HepG2 (cell line): ENCODE measurements around the gene RESP18. TPM values are rescaled to one million over a fixed set of nuclear protein-coding genes. Genes with fewer than 3 reads are reported as not detected.

ENCODE experiments used
- ATF3 ChIP-seq: sonication (generic); formaldehyde crosslinking; IDR thresholded peaks from 2 replicates; pipeline ENCODE4 v1.4.0; 2020; ENCODE audit warnings: missing genetic modification reagents
- ATF7-NPFF ChIP-seq: sonication (generic); formaldehyde crosslinking; IDR thresholded peaks from 2 replicates; pipeline ENCODE4 v1.8.1; 2023; ENCODE audit warnings: mild to moderate bottlenecking, low read depth, missing genetic modification reagents, moderate library complexity
- ETS1 ChIP-seq: sonication (generic); formaldehyde crosslinking; IDR thresholded peaks from 2 replicates; pipeline ENCODE4 v1.4.0; 2020; ENCODE audit warnings: missing genetic modification reagents
- GABPB1 ChIP-seq: IDR thresholded peaks from 2 replicates; pipeline ENCODE4 v1.6.1; 2016; ENCODE audit warnings: mild to moderate bottlenecking, missing genetic modification reagents, moderate library complexity, missing compliant biosample characterization
- IRF1 ChIP-seq: sonication (generic); formaldehyde crosslinking; IDR thresholded peaks from 2 replicates; pipeline ENCODE4 v1.4.0; 2020; ENCODE audit warnings: low read depth, mild to moderate bottlenecking, missing genetic modification reagents
- KAT8 ChIP-seq: IDR thresholded peaks from 2 replicates; pipeline ENCODE4 v1.6.1; 2016; ENCODE audit warnings: missing genetic modification reagents, missing compliant biosample characterization
- MATR3 ChIP-seq: sonication (generic); formaldehyde crosslinking; IDR thresholded peaks from 2 replicates; pipeline ENCODE4 v1.4.0; 2020; ENCODE audit warnings: missing genetic modification reagents
- NONO ChIP-seq, 2 experiments: fragments of 450-650 bp in 1 of 2; sonication (generic) in 1 of 2; formaldehyde crosslinking in 1 of 2; IDR thresholded peaks in 1 of 2; conservative IDR thresholded peaks in 1 of 2; 2 replicates each; pipeline versions ENCODE4 v1.6.1 to v1.8.0; 2017 to 2022; ENCODE audit warnings: mild to moderate bottlenecking in 1 of 2, missing genetic modification reagents in 1 of 2, moderate library complexity in 1 of 2
- PLSCR1 ChIP-seq: sonication (generic); formaldehyde crosslinking; IDR thresholded peaks from 2 replicates; pipeline ENCODE4 v1.5.0; 2020; ENCODE audit warnings: missing genetic modification reagents, mild to moderate bottlenecking, borderline replicate concordance
- POLR2G ChIP-seq: fragments of 200-400 bp; formaldehyde crosslinking; IDR thresholded peaks from 2 replicates; pipeline ENCODE4 v1.6.1; 2018; ENCODE audit warnings: mild to moderate bottlenecking, low read depth, low read length, moderate library complexity
- PPARG ChIP-seq: conservative IDR thresholded peaks from 2 replicates; pipeline ENCODE4 v1.6.1; 2016; ENCODE audit warnings: missing biosample characterization, missing genetic modification reagents
- SKI ChIP-seq: fragments of 450-650 bp; IDR thresholded peaks from one replicate; pipeline ENCODE4 v1.6.1; 2018; ENCODE audit warnings: mild to moderate bottlenecking; ENCODE audit not compliant: partially characterized antibody
- XBP1 ChIP-seq: sonication (generic); formaldehyde crosslinking; IDR thresholded peaks from 2 replicates; pipeline ENCODE4 v1.5.0; 2020; ENCODE audit warnings: missing genetic modification reagents
- ZC3H13 ChIP-seq: sonication (generic); formaldehyde crosslinking; IDR thresholded peaks from 2 replicates; pipeline ENCODE4 v1.8.1; 2023; ENCODE audit warnings: mild to moderate bottlenecking, missing genetic modification reagents, moderate library complexity
- ZNF558 ChIP-seq: sonication (generic); formaldehyde crosslinking; IDR thresholded peaks from 2 replicates; pipeline ENCODE4 v1.9.0; 2022; ENCODE audit warnings: mild to moderate bottlenecking, missing genetic modification reagents, borderline replicate concordance
- ZNF75D ChIP-seq: sonication (generic); formaldehyde crosslinking; IDR thresholded peaks from 2 replicates; pipeline ENCODE4 v1.8.1; 2023; ENCODE audit warnings: missing genetic modification reagents, mild to moderate bottlenecking, borderline replicate concordance
- polyA plus RNA-seq, 8 experiments: library from polyadenylated mRNA; depleted of rRNA in 3 of 8; stranded (reverse) in 7 of 8; unstranded in 1 of 8; fragments of >200 nt; fragmentation: Illumina TruSeq in 4 of 8; extraction: Trizol in 4 of 8; gene quantifications; 2 replicates each; pipeline versions ENCODE4 v1.2.1 to v1.2.3, GENCODE V29; 2011 to 2016; ENCODE audit warnings: low read depth in 4 of 8, missing spikeins in 1 of 8, mixed read lengths in 1 of 8; ENCODE audit not compliant: insufficient read depth in 1 of 8
- total RNA-seq, 5 experiments: library from RNA; depleted of rRNA; stranded (reverse); fragments of >200 nt; fragmentation: Illumina TruSeq; extraction: Trizol; gene quantifications; 2 replicates each; pipeline ENCODE4 v1.2.3, GENCODE V29; 2016; ENCODE audit warnings: low read depth in 1 of 5
- TF ChIP-seq, protein P1 (sequence below): sonication (generic); formaldehyde crosslinking; IDR thresholded peaks from 2 replicates; pipeline ENCODE4 v1.4.0; 2020; ENCODE audit warnings: missing genetic modification reagents
- TF ChIP-seq, protein P2 (sequence below): IDR thresholded peaks from 2 replicates; pipeline ENCODE4 v1.6.1; 2018; ENCODE audit warnings: missing genetic modification reagents
- TF ChIP-seq, protein P3 (sequence below): sonication (generic); formaldehyde crosslinking; IDR thresholded peaks from 2 replicates; pipeline ENCODE4 v1.5.0; 2020; ENCODE audit warnings: mild to moderate bottlenecking, missing genetic modification reagents

RESP18 gene
- total and polyA plus RNA-seq, 2 of the 13 experiments (the other 11 are each of a cell fraction or from before 2014, with no cell fraction given): not detected

DNA sequence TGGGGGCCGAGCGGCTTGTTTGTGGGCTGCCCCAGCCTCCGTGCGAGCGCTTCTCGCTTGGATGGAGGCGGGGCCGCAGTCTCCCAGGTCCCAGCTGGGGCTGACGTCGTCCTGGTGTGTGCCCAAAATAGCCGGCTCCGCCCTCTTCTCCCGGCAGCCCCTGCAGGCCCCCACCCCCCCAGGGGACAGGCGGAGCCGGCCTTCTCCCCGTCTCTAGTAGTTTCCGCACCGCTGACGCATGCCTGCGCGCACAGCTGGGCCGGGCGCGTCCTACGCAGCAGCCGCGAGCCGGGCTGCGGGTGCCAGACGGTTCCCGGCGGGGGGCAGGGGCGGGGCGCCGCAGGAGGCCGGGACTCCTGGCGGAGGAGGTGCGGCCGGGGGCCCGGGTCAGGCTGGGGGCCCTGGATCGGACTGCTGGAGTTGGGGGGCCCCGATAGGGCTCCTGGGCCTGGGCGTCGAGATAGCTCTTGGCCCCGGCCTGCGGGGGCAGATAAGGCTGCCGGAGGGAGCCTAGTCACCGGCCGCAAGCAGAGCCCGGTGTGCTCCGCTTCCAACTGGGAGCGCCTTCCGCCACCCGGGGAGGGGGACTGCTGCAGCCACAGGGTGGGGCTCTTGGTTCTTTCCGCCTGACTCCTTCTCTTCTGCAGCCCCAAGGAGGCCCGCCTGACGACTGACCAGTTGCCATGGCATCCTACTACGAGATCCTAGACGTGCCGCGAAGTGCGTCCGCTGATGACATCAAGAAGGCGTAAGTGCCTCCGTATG, 53.2 kb downstream of the RESP18 start, which contains the start of gene DNAJB2 (continued):
- TF ChIP-seq, protein P1, sequence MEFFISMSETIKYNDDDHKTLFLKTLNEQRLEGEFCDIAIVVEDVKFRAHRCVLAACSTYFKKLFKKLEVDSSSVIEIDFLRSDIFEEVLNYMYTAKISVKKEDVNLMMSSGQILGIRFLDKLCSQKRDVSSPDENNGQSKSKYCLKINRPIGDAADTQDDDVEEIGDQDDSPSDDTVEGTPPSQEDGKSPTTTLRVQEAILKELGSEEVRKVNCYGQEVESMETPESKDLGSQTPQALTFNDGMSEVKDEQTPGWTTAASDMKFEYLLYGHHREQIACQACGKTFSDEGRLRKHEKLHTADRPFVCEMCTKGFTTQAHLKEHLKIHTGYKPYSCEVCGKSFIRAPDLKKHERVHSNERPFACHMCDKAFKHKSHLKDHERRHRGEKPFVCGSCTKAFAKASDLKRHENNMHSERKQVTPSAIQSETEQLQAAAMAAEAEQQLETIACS (CRISPR knock-in tag): peak; percentile 33; the same call in 1 of the 2 replicates
- TF ChIP-seq SKI: peak; percentile 54
- peak; percentile 88; the same call in 1 of the 2 replicates for TF ChIP-seq ETS1 (CRISPR knock-in tag)
- TF ChIP-seq ZNF558 (CRISPR knock-in tag): peak; percentile 97; the same call in 1 of the 2 replicates
- TF ChIP-seq MATR3 (CRISPR knock-in tag): no peak
- TF ChIP-seq, protein P2, sequence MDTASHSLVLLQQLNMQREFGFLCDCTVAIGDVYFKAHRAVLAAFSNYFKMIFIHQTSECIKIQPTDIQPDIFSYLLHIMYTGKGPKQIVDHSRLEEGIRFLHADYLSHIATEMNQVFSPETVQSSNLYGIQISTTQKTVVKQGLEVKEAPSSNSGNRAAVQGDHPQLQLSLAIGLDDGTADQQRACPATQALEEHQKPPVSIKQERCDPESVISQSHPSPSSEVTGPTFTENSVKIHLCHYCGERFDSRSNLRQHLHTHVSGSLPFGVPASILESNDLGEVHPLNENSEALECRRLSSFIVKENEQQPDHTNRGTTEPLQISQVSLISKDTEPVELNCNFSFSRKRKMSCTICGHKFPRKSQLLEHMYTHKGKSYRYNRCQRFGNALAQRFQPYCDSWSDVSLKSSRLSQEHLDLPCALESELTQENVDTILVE (CRISPR knock-in tag): peak; percentile 80; the same call in 1 of the 2 replicates
- peak; percentile 90 for TF ChIP-seq KAT8 (CRISPR knock-in tag)
- TF ChIP-seq ATF3: peak; percentile 77
- TF ChIP-seq ATF7-NPFF (CRISPR knock-in tag): peak; percentile 91
- TF ChIP-seq ZC3H13: peak; percentile 56; the same call in 1 of the 2 replicates
- no peak for TF ChIP-seq IRF1 (CRISPR knock-in tag)
- peak; percentile 85 for TF ChIP-seq POLR2G
- no peak for TF ChIP-seq NONO (IDR thresholded peaks at IDR 0.05)
- TF ChIP-seq NONO (CRISPR knock-in tag; conservative IDR thresholded peaks at IDR 0.05): peak; percentile 94
- 0 out of 2 replicates have a peak, but pooled peaks have one; percentile 65 for TF ChIP-seq PLSCR1
- 0 out of 2 replicates have a peak, but pooled peaks have one; percentile 38 for TF ChIP-seq XBP1
- peak; percentile 85 for TF ChIP-seq GABPB1
- TF ChIP-seq, protein P3, sequence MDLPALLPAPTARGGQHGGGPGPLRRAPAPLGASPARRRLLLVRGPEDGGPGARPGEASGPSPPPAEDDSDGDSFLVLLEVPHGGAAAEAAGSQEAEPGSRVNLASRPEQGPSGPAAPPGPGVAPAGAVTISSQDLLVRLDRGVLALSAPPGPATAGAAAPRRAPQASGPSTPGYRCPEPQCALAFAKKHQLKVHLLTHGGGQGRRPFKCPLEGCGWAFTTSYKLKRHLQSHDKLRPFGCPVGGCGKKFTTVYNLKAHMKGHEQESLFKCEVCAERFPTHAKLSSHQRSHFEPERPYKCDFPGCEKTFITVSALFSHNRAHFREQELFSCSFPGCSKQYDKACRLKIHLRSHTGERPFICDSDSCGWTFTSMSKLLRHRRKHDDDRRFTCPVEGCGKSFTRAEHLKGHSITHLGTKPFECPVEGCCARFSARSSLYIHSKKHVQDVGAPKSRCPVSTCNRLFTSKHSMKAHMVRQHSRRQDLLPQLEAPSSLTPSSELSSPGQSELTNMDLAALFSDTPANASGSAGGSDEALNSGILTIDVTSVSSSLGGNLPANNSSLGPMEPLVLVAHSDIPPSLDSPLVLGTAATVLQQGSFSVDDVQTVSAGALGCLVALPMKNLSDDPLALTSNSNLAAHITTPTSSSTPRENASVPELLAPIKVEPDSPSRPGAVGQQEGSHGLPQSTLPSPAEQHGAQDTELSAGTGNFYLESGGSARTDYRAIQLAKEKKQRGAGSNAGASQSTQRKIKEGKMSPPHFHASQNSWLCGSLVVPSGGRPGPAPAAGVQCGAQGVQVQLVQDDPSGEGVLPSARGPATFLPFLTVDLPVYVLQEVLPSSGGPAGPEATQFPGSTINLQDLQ (CRISPR knock-in tag): peak; percentile 89
- TF ChIP-seq PPARG (CRISPR knock-in tag): peak; percentile 71; the same call in 1 of the 2 replicates
- TF ChIP-seq ZNF75D (CRISPR knock-in tag): no peak
